HEK293 (cell line): ENCODE data around the gene HLA-DQB1.

Experiments
- ZNF202 ChIP-seq: fragments of 450-650 bp; formaldehyde crosslinking; IDR thresholded peaks from 2 replicates; pipeline ENCODE4 v1.5.1; 2016; ENCODE audit warnings: missing biosample characterization, missing genetic modification characterization, borderline replicate concordance
- ZNF366 ChIP-seq: fragments of 450-650 bp; formaldehyde crosslinking; conservative IDR thresholded peaks from 2 replicates; pipeline ENCODE4 v1.5.1; 2016; ENCODE audit warnings: missing biosample characterization, missing genetic modification characterization

DNA sequence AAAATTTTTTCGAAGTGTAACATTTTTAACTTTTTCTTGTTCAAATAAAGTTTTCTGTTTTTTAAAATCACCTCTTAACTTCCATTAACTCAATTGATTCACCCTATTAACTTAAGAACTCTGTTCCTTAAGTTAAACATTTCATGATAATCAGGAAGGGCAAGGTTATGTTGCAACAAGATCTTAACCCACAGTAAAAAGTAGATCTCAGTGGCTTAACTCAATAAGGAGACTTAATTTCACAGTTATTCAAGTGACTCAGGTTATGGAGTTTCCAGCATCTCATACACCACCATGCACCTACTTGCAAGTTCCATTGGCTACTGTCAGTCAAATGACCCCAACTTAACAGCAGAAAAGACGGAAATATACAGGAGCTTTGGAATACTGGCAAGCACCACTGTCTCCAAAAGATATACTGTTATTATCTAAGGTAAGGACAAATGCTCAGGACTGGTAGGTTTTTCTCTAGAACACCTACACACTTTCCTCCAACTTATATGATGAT, 11.2 kb downstream of the HLA-DQB1 start:
- no peak for TF ChIP-seq ZNF202 (tag by site-specific recombination)
- no peak for TF ChIP-seq ZNF366 (tag by site-specific recombination)
